Adrenal gland (tissue), 12 donors: ENCODE results near the gene CXCL5. TPM values are rescaled to one million over a fixed set of nuclear protein-coding genes. Genes with fewer than 3 reads are reported as not detected.

Experiments used
- DNase-seq, 7 donors: peaks; one replicate each; pipeline ENCODE4 v3.0.0-alpha.2; 2019 to 2020
- H3K27ac ChIP-seq, 5 donors: fragments of 200-600 bp; sonication (generic) in 4 of 5; 1 replicate in 3 of 5; 2 replicates in 2 of 5; pipeline versions ENCODE4 v1.5.1 to v1.8.0; 2016 to 2020; ENCODE audit warnings: mild to moderate bottlenecking in 1 of 5
- H3K27me3 ChIP-seq: fragments of 200-600 bp; 2 replicates; pipeline ENCODE4 v1.8.0; 2021
- H3K36me3 ChIP-seq, 2 donors: fragments of 200-600 bp; replicated peaks in 1 of 2; 1 replicate in 1 of 2; 2 replicates in 1 of 2; pipeline versions ENCODE4 v1.5.1 to v1.8.0; 2018 to 2022
- H3K4me1 ChIP-seq, 2 donors: fragments of 200-600 bp; replicated peaks in 1 of 2; 1 replicate in 1 of 2; 2 replicates in 1 of 2; pipeline versions ENCODE4 v1.5.1 to v1.8.0; 2018 to 2021
- H3K4me3 ChIP-seq, 4 donors: fragments of 200-600 bp; sonication (generic) in 3 of 4; one replicate each; pipeline ENCODE4 v1.5.1; 2016 to 2018
- H3K9me3 ChIP-seq, 3 donors: fragments of 200-600 bp; sonication (generic) in 1 of 3; replicated peaks in 1 of 3; 1 replicate in 2 of 3; 2 replicates in 1 of 3; pipeline versions ENCODE4 v1.5.1 to v1.8.0; 2016 to 2021
- POLR2A ChIP-seq, 2 donors: fragments of 450-650 bp; IDR thresholded peaks; one replicate each; pipeline ENCODE4 v1.6.1; 2017; ENCODE audit warnings: antibody characterized with exemption in 2 of 2, mild to moderate bottlenecking in 2 of 2, moderate library complexity in 1 of 2
- WGBS, 4 donors: extraction: QIAGEN DNeasy Blood & Tissue Kit in 2 of 4; methylation state at CpG; one replicate each; pipeline versions ENCODE4 v1.1.5 to v1.1.7; 2013 to 2017; 5-methylcytosine and 5-hydroxymethylcytosine counted together
- intact Hi-C, 2 donors: fragments of 100-400 bp; cut with DNase I; formaldehyde crosslinking; loops; one replicate each; pipeline versions ENCODE4 v1.14.1 to v1.15.0; 2022 to 2023
- polyA plus RNA-seq, 3 donors: library from polyadenylated mRNA; stranded (reverse); fragments of 200-250 nt in 2 of 3; fragments of 350-450 nt in 1 of 3; fragmentation: Illumina TruSeq in 1 of 3; extraction: RNeasy Lipid Tissue Mini Kit (QIAGEN cat#74804) in 1 of 3; gene quantifications; one replicate each; pipeline ENCODE4 v1.2.3, GENCODE V29; 2013 to 2014
- total RNA-seq, 9 donors: library from RNA; depleted of rRNA in 4 of 9; stranded (reverse); fragments of >200 nt in 4 of 9; fragments of 120-200 nt in 1 of 9; fragmentation: NEBNext Ultra II Directional in 1 of 9; extraction: Animal tissue kit (Norgen Biotek cat#: 25700) in 1 of 9; gene quantifications; one replicate each; pipeline versions ENCODE4 v1.1.0 to v1.2.4, GENCODE V29; 2013 to 2023
- TF ChIP-seq, protein P1 (sequence below), 6 experiments: fragments of 450-650 bp in 4 of 6; fragments of 200-600 bp in 2 of 6; sonication (generic) in 1 of 6; IDR thresholded peaks; 1 replicate in 5 of 6; 2 replicates in 1 of 6; pipeline versions ENCODE4 v1.5.1 to v1.8.0; 2016 to 2021; ENCODE audit warnings: antibody characterized with exemption in 6 of 6, mild to moderate bottlenecking in 2 of 6, moderate library complexity in 1 of 6
- donor health status: healthy with polysubstance abuse.
- donor health status: Bipolar disorder and iron deficiency.
- donor health status: DM: yes; HTN: yes; CAD: no.
- donor health status: DM: no; HTN: no; CAD: no.
- donor health status: DM: no; HTN: no; CAD: no.
- donor health status: DM: yes; HTN: yes; CAD: no.

The CXCL5 gene
- total and polyA plus RNA-seq, 12 donors = 0.03 to 0.41 (median 0.09) TPM; not detected in 9

DNA sequence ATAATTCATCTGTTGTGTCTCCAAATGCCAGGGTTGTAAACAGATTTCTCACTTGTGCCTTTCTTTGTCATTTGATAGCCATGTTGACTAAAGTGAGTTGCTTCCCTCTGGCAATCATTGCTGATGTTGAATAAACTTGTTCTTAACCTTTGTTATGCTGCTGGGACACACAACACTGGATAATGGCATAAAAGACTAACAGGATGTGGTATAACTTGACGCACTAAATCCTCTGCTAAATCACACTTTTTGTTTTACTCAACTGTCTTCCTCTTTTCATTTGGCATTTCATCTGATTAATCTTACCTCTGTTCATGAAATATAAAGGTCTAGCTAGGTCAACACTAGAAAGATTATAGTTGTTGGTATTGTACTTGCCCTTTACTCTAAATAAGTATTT is 17.6 kb upstream of the CXCL5 start:
- no peak for DNase-seq
- Histone ChIP-seq H3K27ac (no peak overlapping the region), H3K9me3 (no peaks in the 10 kb centered on the region), H3K4me3 (no peak overlapping the region), H3K36me3 (no peaks in the 10 kb centered on the region), H3K27me3 (no peaks in the 10 kb centered on the region), H3K4me1 (no peaks in the 10 kb centered on the region)
- WGBS, 4 donors = 30 to 44% (median 43%) methylated on average over 1 of the region's 1 CpG
- intact Hi-C loops = no loop called here
- TF ChIP-seq POLR2A (IDR thresholded peaks at IDR 0.05) = no peak
- TF ChIP-seq, protein P1, sequence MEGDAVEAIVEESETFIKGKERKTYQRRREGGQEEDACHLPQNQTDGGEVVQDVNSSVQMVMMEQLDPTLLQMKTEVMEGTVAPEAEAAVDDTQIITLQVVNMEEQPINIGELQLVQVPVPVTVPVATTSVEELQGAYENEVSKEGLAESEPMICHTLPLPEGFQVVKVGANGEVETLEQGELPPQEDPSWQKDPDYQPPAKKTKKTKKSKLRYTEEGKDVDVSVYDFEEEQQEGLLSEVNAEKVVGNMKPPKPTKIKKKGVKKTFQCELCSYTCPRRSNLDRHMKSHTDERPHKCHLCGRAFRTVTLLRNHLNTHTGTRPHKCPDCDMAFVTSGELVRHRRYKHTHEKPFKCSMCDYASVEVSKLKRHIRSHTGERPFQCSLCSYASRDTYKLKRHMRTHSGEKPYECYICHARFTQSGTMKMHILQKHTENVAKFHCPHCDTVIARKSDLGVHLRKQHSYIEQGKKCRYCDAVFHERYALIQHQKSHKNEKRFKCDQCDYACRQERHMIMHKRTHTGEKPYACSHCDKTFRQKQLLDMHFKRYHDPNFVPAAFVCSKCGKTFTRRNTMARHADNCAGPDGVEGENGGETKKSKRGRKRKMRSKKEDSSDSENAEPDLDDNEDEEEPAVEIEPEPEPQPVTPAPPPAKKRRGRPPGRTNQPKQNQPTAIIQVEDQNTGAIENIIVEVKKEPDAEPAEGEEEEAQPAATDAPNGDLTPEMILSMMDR (IDR thresholded peaks at IDR 0.05) = no peak

DNA sequence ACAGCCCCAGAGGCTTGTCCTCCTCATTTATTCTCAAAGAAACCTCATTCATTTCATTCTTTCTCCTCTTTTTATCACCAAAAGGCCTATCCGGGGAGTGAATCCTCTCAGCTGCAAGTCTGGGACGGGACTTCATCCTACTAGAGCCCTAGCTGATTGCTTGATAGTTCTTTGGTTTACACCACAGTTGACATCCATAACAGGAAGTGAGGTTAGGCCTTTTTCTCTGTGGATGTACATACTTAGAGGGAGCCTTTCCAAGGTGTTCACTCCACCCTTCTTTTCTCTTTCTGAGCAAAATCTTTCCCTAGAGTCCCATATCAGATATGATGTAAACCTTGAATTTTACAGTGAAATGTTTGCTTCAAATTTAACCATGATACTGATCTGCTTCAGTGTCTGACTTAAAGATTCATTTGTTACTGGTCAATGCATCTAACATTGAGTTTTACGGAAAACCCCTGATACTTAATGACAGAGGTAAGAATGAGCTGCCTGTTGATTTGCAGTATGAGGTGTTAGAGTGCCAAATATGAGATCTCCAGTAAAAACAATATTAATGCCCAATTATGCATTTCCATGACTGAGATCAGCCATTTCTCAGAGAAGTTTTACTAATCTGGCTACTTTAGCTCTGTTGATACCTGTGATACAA is 16.8 kb upstream of the CXCL5 start:
- TF ChIP-seq POLR2A (IDR thresholded peaks at IDR 0.05) = no peak
- TF ChIP-seq, protein P1 (IDR thresholded peaks at IDR 0.05) = no peak
- H3K4me1 ChIP-seq = no peaks in the 10 kb centered on the region
- H3K36me3 ChIP-seq = no peaks in the 10 kb centered on the region
- no peak overlapping the region for H3K27ac ChIP-seq
- intact Hi-C loops = no loop called here
- H3K27me3 ChIP-seq = no peaks in the 10 kb centered on the region
- WGBS, 4 donors = 77 to 86% (median 80%) methylated on average over 3 of the region's 3 CpGs
- H3K4me3 ChIP-seq = no peak overlapping the region
- no peak for DNase-seq
- H3K9me3 ChIP-seq = no peaks in the 10 kb centered on the region

DNA sequence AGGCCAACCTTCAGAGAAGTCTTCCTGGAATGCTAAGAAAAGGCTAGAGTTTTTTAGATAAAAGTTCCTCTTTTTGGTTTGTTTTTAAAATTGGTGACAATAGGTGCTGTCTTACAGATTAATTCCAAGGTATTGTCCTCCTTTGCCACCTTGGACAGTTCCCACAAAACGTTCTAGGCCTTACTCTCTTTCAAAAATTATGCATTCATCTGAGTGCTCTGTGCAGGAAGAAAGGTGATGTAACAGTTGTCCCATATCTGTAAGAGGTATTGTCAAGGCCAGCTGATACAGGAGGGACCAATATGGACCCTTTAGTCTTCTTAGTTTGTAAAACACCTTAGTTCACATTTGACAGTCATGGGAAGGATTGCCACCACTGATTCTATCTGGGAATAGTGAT is 15.9 kb upstream of the CXCL5 start:
- H3K36me3 ChIP-seq = no peaks in the 10 kb centered on the region
- no peak overlapping the region for H3K27ac ChIP-seq
- H3K27me3 ChIP-seq = no peaks in the 10 kb centered on the region
- DNase-seq = no peak
- no peaks in the 10 kb centered on the region for H3K9me3 ChIP-seq
- H3K4me3 ChIP-seq = no peak overlapping the region
- 19 to 33% (median 19%) methylated on average over 1 of the region's 1 CpG for WGBS, 4 donors
- H3K4me1 ChIP-seq = no peaks in the 10 kb centered on the region
- no peak for TF ChIP-seq POLR2A (IDR thresholded peaks at IDR 0.05)
- TF ChIP-seq, protein P1 (IDR thresholded peaks at IDR 0.05) = no peak
- intact Hi-C loops = no loop called here

DNA sequence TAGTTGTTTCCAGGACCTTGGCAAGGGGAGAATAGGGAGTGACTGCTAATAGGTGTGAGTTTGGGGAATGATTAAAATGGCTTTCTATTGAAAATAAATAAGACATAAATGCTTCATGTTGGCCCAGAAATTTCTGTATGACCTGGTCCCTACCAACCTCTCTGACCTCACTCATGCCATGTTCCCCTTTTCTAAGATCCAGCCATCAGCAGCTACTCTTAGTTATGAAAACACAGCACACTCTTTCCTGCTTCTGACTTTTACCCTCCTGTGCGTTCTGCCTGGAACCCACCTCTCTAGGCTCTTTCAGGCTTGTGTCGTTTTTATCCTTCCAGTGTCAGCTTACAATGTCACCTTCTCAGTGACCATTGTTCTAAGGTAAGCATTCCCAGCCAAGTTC is 14.8 kb upstream of the CXCL5 start:
- H3K9me3 ChIP-seq = no peaks in the 10 kb centered on the region
- no peaks in the 10 kb centered on the region for H3K27me3 ChIP-seq
- no peaks in the 10 kb centered on the region for H3K4me1 ChIP-seq
- no peak overlapping the region for H3K4me3 ChIP-seq
- TF ChIP-seq, protein P1 (IDR thresholded peaks at IDR 0.05) = no peak
- no peak for TF ChIP-seq POLR2A (IDR thresholded peaks at IDR 0.05)
- H3K36me3 ChIP-seq = no peaks in the 10 kb centered on the region
- no peak overlapping the region for H3K27ac ChIP-seq
- WGBS, 4 donors = 53 to 62% (median 60%) methylated on average over 2 of the region's 2 CpGs
- intact Hi-C loops = no loop called here
- no peak for DNase-seq
